ENCODE results near the gene ZBTB11.

GRCh38 chr3:101635954-101636798, 40.8 kb downstream of the ZBTB11 start:
- TF ChIP-seq, protein P1, sequence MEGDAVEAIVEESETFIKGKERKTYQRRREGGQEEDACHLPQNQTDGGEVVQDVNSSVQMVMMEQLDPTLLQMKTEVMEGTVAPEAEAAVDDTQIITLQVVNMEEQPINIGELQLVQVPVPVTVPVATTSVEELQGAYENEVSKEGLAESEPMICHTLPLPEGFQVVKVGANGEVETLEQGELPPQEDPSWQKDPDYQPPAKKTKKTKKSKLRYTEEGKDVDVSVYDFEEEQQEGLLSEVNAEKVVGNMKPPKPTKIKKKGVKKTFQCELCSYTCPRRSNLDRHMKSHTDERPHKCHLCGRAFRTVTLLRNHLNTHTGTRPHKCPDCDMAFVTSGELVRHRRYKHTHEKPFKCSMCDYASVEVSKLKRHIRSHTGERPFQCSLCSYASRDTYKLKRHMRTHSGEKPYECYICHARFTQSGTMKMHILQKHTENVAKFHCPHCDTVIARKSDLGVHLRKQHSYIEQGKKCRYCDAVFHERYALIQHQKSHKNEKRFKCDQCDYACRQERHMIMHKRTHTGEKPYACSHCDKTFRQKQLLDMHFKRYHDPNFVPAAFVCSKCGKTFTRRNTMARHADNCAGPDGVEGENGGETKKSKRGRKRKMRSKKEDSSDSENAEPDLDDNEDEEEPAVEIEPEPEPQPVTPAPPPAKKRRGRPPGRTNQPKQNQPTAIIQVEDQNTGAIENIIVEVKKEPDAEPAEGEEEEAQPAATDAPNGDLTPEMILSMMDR (IDR thresholded peaks at IDR 0.05; ENCODE audit: low read length), result peak; percentile 79
- TF ChIP-seq EZH2 (IDR thresholded peaks at IDR 0.05; ENCODE audit: borderline replicate concordance, low read length), result no peak

Data from OCI-LY1 (cell line).